ENCODE measurements around the gene GPC3. TPM values are rescaled to one million over a fixed set of nuclear protein-coding genes. Genes with fewer than 3 reads are reported as not detected.

Gene GPC3
- total RNA-seq, 1 donor from 2014 or later, result 0.26 TPM

GRCh38 chrX:133608406-133608805, 377.0 kb downstream of the GPC3 start:
- FAIRE-seq (no peak), DNase-seq (ENCODE audit: low read depth) (peak; percentile 34)
- no peak for TF ChIP-seq CTCF (IDR thresholded peaks at IDR 0.05; ENCODE audit: insufficient read depth, low read length, severe bottlenecking)
- Histone ChIP-seq H3K27me3 (ENCODE audit: control insufficient read depth, insufficient read depth, low read length) (no peaks in the 10 kb centered on the region), H3K36me3 (ENCODE audit: control insufficient read depth, insufficient read depth, low read length) (no peaks in the 10 kb centered on the region), H3K4me3 (ENCODE audit: low read depth, low read length) (no peak overlapping the region)

GRCh38 chrX:133607419-133608348, 377.7 kb downstream of the GPC3 start:
- H3K36me3 ChIP-seq (ENCODE audit: control insufficient read depth, insufficient read depth, low read length), result no peaks in the 10 kb centered on the region
- no peaks in the 10 kb centered on the region for H3K27me3 ChIP-seq (ENCODE audit: control insufficient read depth, insufficient read depth, low read length)
- H3K4me3 ChIP-seq (ENCODE audit: low read depth, low read length), result no peak overlapping the region
- FAIRE-seq, result peak; percentile 40
- no peak for TF ChIP-seq CTCF (IDR thresholded peaks at IDR 0.05; ENCODE audit: insufficient read depth, low read length, severe bottlenecking)
- DNase-seq (ENCODE audit: low read depth), result no peak

- TF ChIP-seq CTCF (IDR thresholded peaks at IDR 0.05; ENCODE audit: insufficient read depth, low read length, severe bottlenecking), result no peak
- no peaks in the 10 kb centered on the region for H3K27me3 ChIP-seq (ENCODE audit: control insufficient read depth, insufficient read depth, low read length)
- DNase-seq (ENCODE audit: low read depth) (no peak), FAIRE-seq (no peak)
- no peak overlapping the region for H3K4me3 ChIP-seq (ENCODE audit: low read depth, low read length)
- no peaks in the 10 kb centered on the region for H3K36me3 ChIP-seq (ENCODE audit: control insufficient read depth, insufficient read depth, low read length)
Observed at GRCh38 chrX:133606990-133607389, 378.4 kb downstream of the GPC3 start.

GRCh38 chrX:133604801-133605200, 380.6 kb downstream of the GPC3 start:
- FAIRE-seq (no peak), DNase-seq (ENCODE audit: low read depth) (no peak)
- Histone ChIP-seq H3K4me3 (ENCODE audit: low read depth, low read length) (no peak overlapping the region), H3K36me3 (ENCODE audit: control insufficient read depth, insufficient read depth, low read length) (no peaks in the 10 kb centered on the region), H3K27me3 (ENCODE audit: control insufficient read depth, insufficient read depth, low read length) (no peaks in the 10 kb centered on the region)
- TF ChIP-seq CTCF (IDR thresholded peaks at IDR 0.05; ENCODE audit: insufficient read depth, low read length, severe bottlenecking), result no peak

GRCh38 chrX:133602881-133603280, 382.5 kb downstream of the GPC3 start:
- no peak for DNase-seq (ENCODE audit: low read depth)
- no peak for FAIRE-seq
- H3K36me3 ChIP-seq (ENCODE audit: control insufficient read depth, insufficient read depth, low read length), result no peaks in the 10 kb centered on the region
- H3K4me3 ChIP-seq (ENCODE audit: low read depth, low read length), result no peak overlapping the region
- no peaks in the 10 kb centered on the region for H3K27me3 ChIP-seq (ENCODE audit: control insufficient read depth, insufficient read depth, low read length)
- no peak for TF ChIP-seq CTCF (IDR thresholded peaks at IDR 0.05; ENCODE audit: insufficient read depth, low read length, severe bottlenecking)

Measured in bronchial epithelial cell (primary cell).